GM21515 (cell line): Measurements from ENCODE around the gene PTPRK.

Source experiments
- ATAC-seq: cut with Tn5 transposase; IDR thresholded peaks from one replicate; pipeline ENCODE4 v1.9.1; 2021; ENCODE audit not compliant: unreplicated experiment

Gene PTPRK

GRCh38 chr6:128395596-128395995, 124.8 kb downstream of the PTPRK start:
- ATAC-seq = no peak

- ATAC-seq = no peak
Observed at GRCh38 chr6:128395188-128395587, 125.2 kb downstream of the PTPRK start.

GRCh38 chr6:128394167-128394566, 126.2 kb downstream of the PTPRK start:
- ATAC-seq = no peak

GRCh38 chr6:128389820-128390534, 130.4 kb downstream of the PTPRK start:
- ATAC-seq = no peak

GRCh38 chr6:128388380-128388779, 132.0 kb downstream of the PTPRK start:
- ATAC-seq = no peak

- no peak for ATAC-seq
Observed at GRCh38 chr6:128380891-128381290, 139.5 kb downstream of the PTPRK start.

- no peak for ATAC-seq
Observed at GRCh38 chr6:128379577-128379976, 140.8 kb downstream of the PTPRK start.

GRCh38 chr6:128376952-128377503, 143.4 kb downstream of the PTPRK start:
- no peak for ATAC-seq

GRCh38 chr6:128371136-128371535, 149.3 kb downstream of the PTPRK start:
- ATAC-seq = no peak

GRCh38 chr6:128370072-128370471, 150.3 kb downstream of the PTPRK start:
- ATAC-seq = no peak

- ATAC-seq = no peak
Observed at GRCh38 chr6:128368213-128368944, 152.0 kb downstream of the PTPRK start.

- no peak for ATAC-seq
Observed at GRCh38 chr6:128367437-128367836, 153.0 kb downstream of the PTPRK start.

GRCh38 chr6:128365520-128366160, 154.8 kb downstream of the PTPRK start:
- ATAC-seq = no peak

GRCh38 chr6:128364766-128365519, 155.5 kb downstream of the PTPRK start:
- ATAC-seq = no peak

GRCh38 chr6:128363020-128363813, 157.2 kb downstream of the PTPRK start:
- no peak for ATAC-seq

- ATAC-seq = no peak
Observed at GRCh38 chr6:128361378-128361777, 159.0 kb downstream of the PTPRK start.

GRCh38 chr6:128358244-128358776, 162.1 kb downstream of the PTPRK start:
- ATAC-seq = no peak

GRCh38 chr6:128357392-128358130, 162.8 kb downstream of the PTPRK start:
- ATAC-seq = no peak

GRCh38 chr6:128352366-128352765, 168.0 kb downstream of the PTPRK start:
- no peak for ATAC-seq

- no peak for ATAC-seq
Observed at GRCh38 chr6:128351255-128351514, 169.2 kb downstream of the PTPRK start.
